Left lung (tissue), 10 donors: ENCODE results near the gene SERPIND1. TPM values are rescaled to one million over a fixed set of nuclear protein-coding genes. Genes with fewer than 3 reads are reported as not detected.

Experiments used
- ATAC-seq: fragments of 200-7000 bp; cut with Tn5 transposase; one replicate; pipeline ENCODE4 v1.9.1; 2020; ENCODE audit warnings: moderate library complexity
- DNase-seq, 4 donors: peaks; one replicate each; pipeline ENCODE4 v3.0.0-alpha.2; 2013 to 2020
- H3K27ac ChIP-seq, 2 donors: fragments of 200-600 bp; sonication (generic) in 1 of 2; one replicate each; pipeline versions ENCODE4 v1.5.0 to v1.8.0; 2020 to 2021
- H3K27me3 ChIP-seq, 2 donors: fragments of 200-600 bp; sonication (generic) in 1 of 2; one replicate each; pipeline versions ENCODE4 v1.5.0 to v1.8.0; 2020 to 2021
- H3K36me3 ChIP-seq, 2 donors: fragments of 200-600 bp; sonication (generic) in 1 of 2; one replicate each; pipeline versions ENCODE4 v1.5.0 to v1.8.0; 2020 to 2021
- H3K4me1 ChIP-seq, 2 donors: fragments of 200-600 bp; one replicate each; pipeline ENCODE4 v1.8.0; 2021
- H3K4me3 ChIP-seq, 2 donors: fragments of 200-600 bp; sonication (generic) in 1 of 2; one replicate each; pipeline versions ENCODE4 v1.5.0 to v1.8.0; 2020 to 2021; ENCODE audit warnings: mild to moderate bottlenecking in 1 of 2
- H3K9me3 ChIP-seq, 2 donors: fragments of 200-600 bp; sonication (generic) in 1 of 2; one replicate each; pipeline versions ENCODE4 v1.5.0 to v1.8.0; 2020 to 2021
- intact Hi-C, 2 donors: fragments of 100-400 bp; cut with DNase I; formaldehyde crosslinking; loops; one replicate each; pipeline versions ENCODE4 v1.11.2 to v1.14.2; 2022
- polyA plus RNA-seq, 6 donors: library from polyadenylated mRNA; unstranded; fragments of 120-200 nt; gene quantifications; one replicate each; pipeline ENCODE4 v1.2.1, GENCODE V29; 2013; ENCODE audit not compliant: insufficient read length in 6 of 6
- total RNA-seq, 2 donors: library from RNA; stranded (reverse); fragmentation: NEBNext Ultra II Directional; extraction: Animal tissue kit (Norgen Biotek cat#: 25700); gene quantifications; one replicate each; pipeline ENCODE4 v1.2.1, GENCODE V29; 2021
- TF ChIP-seq, protein P1 (sequence below), 2 donors: fragments of 200-600 bp; sonication (generic) in 1 of 2; IDR thresholded peaks; one replicate each; pipeline versions ENCODE4 v1.5.0 to v1.8.0; 2021; ENCODE audit warnings: antibody characterized with exemption in 2 of 2
- donor health status: DM: no; HTN: yes; CAD: no.
- donor health status: DM: no; HTN: no; CAD: no.

SERPIND1 gene
- total and polyA plus RNA-seq, 8 donors: 0.13 to 3.5 (median 0.40) TPM; not detected in 1

GRCh38 chr22:20811171-20811570, 37.3 kb downstream of the SERPIND1 start:
- Histone ChIP-seq H3K9me3 (no peaks in the 10 kb centered on the region), H3K36me3 (peaks cover 0 to 99% of the 10 kb centered on the region in 2 donors), H3K4me3 (no peak overlapping the region), H3K4me1 (no peaks in the 10 kb centered on the region), H3K27ac (no peak overlapping the region), H3K27me3 (no peaks in the 10 kb centered on the region)
- ATAC-seq: no peak
- TF ChIP-seq, protein P1, sequence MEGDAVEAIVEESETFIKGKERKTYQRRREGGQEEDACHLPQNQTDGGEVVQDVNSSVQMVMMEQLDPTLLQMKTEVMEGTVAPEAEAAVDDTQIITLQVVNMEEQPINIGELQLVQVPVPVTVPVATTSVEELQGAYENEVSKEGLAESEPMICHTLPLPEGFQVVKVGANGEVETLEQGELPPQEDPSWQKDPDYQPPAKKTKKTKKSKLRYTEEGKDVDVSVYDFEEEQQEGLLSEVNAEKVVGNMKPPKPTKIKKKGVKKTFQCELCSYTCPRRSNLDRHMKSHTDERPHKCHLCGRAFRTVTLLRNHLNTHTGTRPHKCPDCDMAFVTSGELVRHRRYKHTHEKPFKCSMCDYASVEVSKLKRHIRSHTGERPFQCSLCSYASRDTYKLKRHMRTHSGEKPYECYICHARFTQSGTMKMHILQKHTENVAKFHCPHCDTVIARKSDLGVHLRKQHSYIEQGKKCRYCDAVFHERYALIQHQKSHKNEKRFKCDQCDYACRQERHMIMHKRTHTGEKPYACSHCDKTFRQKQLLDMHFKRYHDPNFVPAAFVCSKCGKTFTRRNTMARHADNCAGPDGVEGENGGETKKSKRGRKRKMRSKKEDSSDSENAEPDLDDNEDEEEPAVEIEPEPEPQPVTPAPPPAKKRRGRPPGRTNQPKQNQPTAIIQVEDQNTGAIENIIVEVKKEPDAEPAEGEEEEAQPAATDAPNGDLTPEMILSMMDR (IDR thresholded peaks at IDR 0.05): no peak
- DNase-seq: no peak
- intact Hi-C loops: no loop called here

- DNase-seq (no peak), ATAC-seq (no peak)
- intact Hi-C loops: no loop called here
- Histone ChIP-seq H3K27me3 (no peaks in the 10 kb centered on the region), H3K27ac (no peak overlapping the region), H3K4me3 (no peak overlapping the region), H3K36me3 (peaks cover 0 to 99% of the 10 kb centered on the region in 2 donors), H3K4me1 (no peaks in the 10 kb centered on the region), H3K9me3 (no peaks in the 10 kb centered on the region)
- TF ChIP-seq, protein P1 (IDR thresholded peaks at IDR 0.05): no peak
Measured at GRCh38 chr22:20811971-20812660, 38.2 kb downstream of the SERPIND1 start.

DNA sequence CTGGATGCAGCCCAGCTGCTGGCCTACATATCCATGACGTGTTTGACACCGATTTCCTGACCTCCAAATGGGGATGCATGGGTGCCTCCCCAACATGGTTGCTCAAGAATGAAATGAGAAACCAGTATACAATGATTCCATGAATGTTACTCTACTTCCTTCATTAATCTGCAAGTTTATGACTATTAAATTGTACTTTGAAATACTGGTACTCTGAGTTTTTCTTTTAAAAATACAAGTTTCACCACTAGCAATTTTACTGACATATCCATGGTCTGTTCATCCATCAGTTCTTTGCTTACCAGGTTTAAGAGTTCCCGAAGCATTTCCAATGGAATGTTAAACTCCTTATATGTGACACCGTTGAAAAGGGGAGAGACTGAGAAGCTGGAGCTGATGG, 39.1 kb downstream of the SERPIND1 start:
- no peak for ATAC-seq
- no peak overlapping the region for H3K4me3 ChIP-seq
- DNase-seq: no peak
- H3K9me3 ChIP-seq: no peaks in the 10 kb centered on the region
- H3K27me3 ChIP-seq: no peaks in the 10 kb centered on the region
- no peaks in the 10 kb centered on the region for H3K4me1 ChIP-seq
- intact Hi-C loops: no loop called here
- TF ChIP-seq, protein P1 (IDR thresholded peaks at IDR 0.05): no peak
- no peak overlapping the region for H3K27ac ChIP-seq
- peaks cover 0 to 99% of the 10 kb centered on the region in 2 donors for H3K36me3 ChIP-seq

GRCh38 chr22:20814221-20814808, 40.4 kb downstream of the SERPIND1 start:
- H3K4me3 ChIP-seq: no peak overlapping the region
- H3K9me3 ChIP-seq: no peaks in the 10 kb centered on the region
- no peak overlapping the region for H3K27ac ChIP-seq
- H3K27me3 ChIP-seq: no peaks in the 10 kb centered on the region
- DNase-seq (no peak), ATAC-seq (no peak)
- H3K4me1 ChIP-seq: no peaks in the 10 kb centered on the region
- intact Hi-C loops: no loop called here
- H3K36me3 ChIP-seq: peaks cover 0 to 99% of the 10 kb centered on the region in 2 donors
- TF ChIP-seq, protein P1 (IDR thresholded peaks at IDR 0.05): no peak

DNA sequence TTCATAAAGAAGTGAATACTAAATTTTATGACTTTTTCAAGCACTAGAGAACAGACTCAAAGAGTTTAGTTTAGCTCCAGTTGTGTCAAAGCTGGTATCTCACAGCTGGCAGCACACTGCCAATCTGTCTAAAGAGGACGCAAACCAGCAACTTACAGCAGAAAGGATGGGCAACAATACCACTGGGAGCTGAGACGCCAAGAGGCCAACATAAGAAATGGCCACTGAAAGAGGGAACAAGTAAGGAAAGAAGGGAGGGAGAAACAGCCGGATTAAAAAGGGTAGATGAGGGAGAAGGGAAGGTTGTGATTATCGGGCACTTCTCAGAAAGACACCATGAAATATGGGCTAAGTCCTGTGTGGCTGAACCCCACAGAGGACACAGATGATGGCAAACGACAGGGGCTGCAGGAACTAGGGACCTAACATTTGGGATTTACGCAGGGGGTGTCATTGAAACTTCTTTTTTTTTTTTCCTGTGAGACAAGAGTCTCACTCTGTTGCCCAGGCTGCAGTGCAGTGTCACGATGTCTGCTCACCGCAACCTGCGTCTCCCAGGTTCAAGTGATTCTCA, 41.7 kb downstream of the SERPIND1 start:
- Histone ChIP-seq H3K27me3 (no peaks in the 10 kb centered on the region), H3K36me3 (peaks cover 0 to 99% of the 10 kb centered on the region in 2 donors), H3K9me3 (no peaks in the 10 kb centered on the region), H3K27ac (no peak overlapping the region), H3K4me3 (no peak overlapping the region), H3K4me1 (no peaks in the 10 kb centered on the region)
- ATAC-seq (no peak), DNase-seq (no peak)
- intact Hi-C loops: no loop called here
- TF ChIP-seq, protein P1 (IDR thresholded peaks at IDR 0.05): no peak
